HepG2 (cell line): ENCODE results near the gene DLX3. TPM values are rescaled to one million over a fixed set of nuclear protein-coding genes. Genes with fewer than 3 reads are reported as not detected.
A peak's percentile ranks its signal among the peaks of the same experiment; 100 is the strongest.

Source experiments
- ATAC-seq: fragments of 200-7000 bp; cut with Tn5 transposase; 3 replicates; pipeline ENCODE4 v1.9.1; 2020; ENCODE audit warnings: mild to moderate bottlenecking, moderate library complexity
- BruUV-seq: library from RNA; stranded (reverse); fragments of 400-500 nt; replicated peaks from 2 replicates; lab custom pipeline; 2021; lab: Mats Ljungman, UMichigan
- CTCF ChIA-PET: fragments of 300-600 bp; formaldehyde crosslinking; extraction: SDS; loops from one replicate; lab custom pipeline; 2021; ENCODE audit warnings: low total read pairs, inconsistent platforms, low intra/inter-chr PET ratio; lab: Yijun Ruan, JAX
- POLR2A ChIA-PET: fragments of 350-600 bp; sonication (Branson Sonifier 250); formaldehyde crosslinking; loops from one replicate; lab custom pipeline; 2020; ENCODE audit warnings: antibody characterized with exemption, inconsistent platforms; lab: Yijun Ruan, JAX
- DNase-seq: peaks from one replicate; pipeline ENCODE4 v3.0.0-alpha.2; 2015; ENCODE audit warnings: low spot score
- FAIRE-seq: peaks from 3 replicates; lab custom pipeline; 2011; peaks lifted over from hg19 to GRCh38; lab: Jason Lieb, UNC
- H2AFZ ChIP-seq: one replicate; pipeline ENCODE4 v1.6.1; 2011; ENCODE audit warnings: low read length, inconsistent platforms
- H3K27ac ChIP-seq: fragments of 300-600 bp; 3 replicates; pipeline ENCODE4 v1.8.0; 2011; ENCODE audit warnings: mixed run types, mild to moderate bottlenecking, mixed read lengths, low read length, inconsistent platforms; ENCODE audit not compliant: insufficient read depth; ENCODE audit errors: extremely low read length
- H3K27me3 ChIP-seq, 2 experiments: fragments of 200-600 bp in 1 of 2; 2 replicates in 1 of 2; 3 replicates in 1 of 2; pipeline versions ENCODE4 v1.6.0 to v1.8.0; 2011; ENCODE audit warnings: low read length in 2 of 2, mild to moderate bottlenecking in 2 of 2, moderate library complexity in 2 of 2, inconsistent platforms in 1 of 2; ENCODE audit not compliant: insufficient read depth in 2 of 2, control insufficient read depth in 1 of 2
- H3K36me3 ChIP-seq, 2 experiments: fragments of 200-600 bp in 1 of 2; replicated peaks in 1 of 2; 2 replicates in 1 of 2; 3 replicates in 1 of 2; pipeline versions ENCODE4 v1.5.1 to v1.8.0; 2011; ENCODE audit warnings: low read length in 2 of 2, inconsistent platforms in 1 of 2; ENCODE audit not compliant: insufficient read depth in 2 of 2, control insufficient read depth in 1 of 2
- H3K4me1 ChIP-seq: 2 replicates; pipeline ENCODE4 v1.5.1; 2012; ENCODE audit warnings: low read length, inconsistent platforms; ENCODE audit not compliant: insufficient read depth
- H3K4me2 ChIP-seq: 2 replicates; pipeline ENCODE4 v1.6.0; 2011; ENCODE audit warnings: low read depth, low read length, inconsistent platforms
- H3K4me3 ChIP-seq, 3 experiments: fragments of 200-600 bp in 1 of 3; sonication (generic), shearing (Covaris generic) in 1 of 3; replicated peaks in 1 of 3; 2 replicates each; pipeline ENCODE4 v1.5.1; 2011 to 2016; ENCODE audit warnings: low read length in 3 of 3, inconsistent platforms in 2 of 3, low read depth in 2 of 3, mild to moderate bottlenecking in 2 of 3, control low read depth in 1 of 3, mixed read lengths in 1 of 3; ENCODE audit not compliant: insufficient read depth in 1 of 3
- H3K79me2 ChIP-seq: one replicate; pipeline ENCODE4 v1.6.1; 2011; ENCODE audit warnings: low read length, inconsistent platforms; ENCODE audit not compliant: insufficient read depth
- H3K9ac ChIP-seq: 2 replicates; pipeline ENCODE4 v1.6.0; 2011; ENCODE audit warnings: mild to moderate bottlenecking, low read depth, low read length, inconsistent platforms; ENCODE audit not compliant: insufficient read depth
- H3K9me3 ChIP-seq: 2 replicates; pipeline ENCODE4 v1.5.1; 2012; ENCODE audit warnings: mild to moderate bottlenecking, low read length
- H4K20me1 ChIP-seq: 2 replicates; pipeline ENCODE4 v1.6.0; 2011; ENCODE audit warnings: inconsistent platforms, mild to moderate bottlenecking, low read length, moderate library complexity; ENCODE audit not compliant: insufficient read depth
- ASH2L ChIP-seq: fragments of 300-600, 200-600 bp; sonication (generic); IDR thresholded peaks from 2 replicates; pipeline ENCODE4 v1.7.0; 2017; ENCODE audit warnings: low read depth, mild to moderate bottlenecking, moderate library complexity, mixed read lengths, low read length; ENCODE audit not compliant: insufficient read length
- FOXC1 ChIP-seq: sonication (generic); formaldehyde crosslinking; IDR thresholded peaks from 2 replicates; pipeline ENCODE4 v1.8.0; 2022; ENCODE audit warnings: mild to moderate bottlenecking, missing genetic modification reagents, borderline replicate concordance
- GPBP1L1 ChIP-seq: sonication (generic); formaldehyde crosslinking; IDR thresholded peaks from 2 replicates; pipeline ENCODE4 v1.5.0; 2020; ENCODE audit warnings: mild to moderate bottlenecking, missing genetic modification reagents
- KDM2A ChIP-seq: sonication (generic); formaldehyde crosslinking; IDR thresholded peaks from 2 replicates; pipeline ENCODE4 v1.4.0; 2020; ENCODE audit warnings: low read depth, missing genetic modification reagents, borderline replicate concordance
- POLR2A ChIP-seq, 2 experiments: IDR thresholded peaks; 2 replicates each; pipeline ENCODE4 v1.6.1; 2011; ENCODE audit warnings: low read depth in 2 of 2, low read length in 2 of 2, mild to moderate bottlenecking in 1 of 2, moderate library complexity in 1 of 2; ENCODE audit not compliant: insufficient read depth in 1 of 2
- SRSF1 ChIP-seq: fragments of 200-400 bp; formaldehyde crosslinking; optimal IDR thresholded peaks from 2 replicates; pipeline ENCODE3; 2017; ENCODE audit warnings: mild to moderate bottlenecking, low read depth, low read length, moderate library complexity
- SYNCRIP ChIP-seq: fragments of 200-400 bp; formaldehyde crosslinking; IDR thresholded peaks from 2 replicates; pipeline ENCODE4 v1.6.1; 2018; ENCODE audit warnings: mild to moderate bottlenecking, low read depth, low read length; ENCODE audit not compliant: insufficient read depth
- TBX2 ChIP-seq: sonication (generic); formaldehyde crosslinking; IDR thresholded peaks from 2 replicates; pipeline ENCODE4 v1.5.0; 2020; ENCODE audit warnings: missing genetic modification reagents, mild to moderate bottlenecking, borderline replicate concordance
- TEAD3 ChIP-seq: optimal IDR thresholded peaks from 2 replicates; pipeline ENCODE3; 2016; ENCODE audit warnings: borderline replicate concordance
- TFAP4 ChIP-seq: sonication (generic); IDR thresholded peaks from 2 replicates; pipeline ENCODE4 v1.6.1; 2016; ENCODE audit warnings: low read depth, borderline replicate concordance
- ZNF777 ChIP-seq: sonication (generic); formaldehyde crosslinking; IDR thresholded peaks from 2 replicates; pipeline ENCODE4 v1.4.0; 2020; ENCODE audit warnings: missing genetic modification reagents
- ZNF891 ChIP-seq: sonication (generic); formaldehyde crosslinking; IDR thresholded peaks from 2 replicates; pipeline ENCODE4 v1.5.0; 2020; ENCODE audit warnings: mild to moderate bottlenecking, missing genetic modification reagents
- WGBS: methylation state at CpG from one replicate; pipeline ENCODE4 v1.1.6; 2017; ENCODE audit warnings: low lambda C conversion rate; 5-methylcytosine and 5-hydroxymethylcytosine counted together
- in situ Hi-C: cut with HindIII; loops from 2 replicates; pipeline ENCODE4 v1.10.0; 2017; ENCODE audit warnings: low pct_unique_long_range_greater_than_20kb; ENCODE audit not compliant: extremely low pct_ligation_motif_present
- intact Hi-C: fragments of 100-400 bp; cut with micrococcal nuclease; formaldehyde crosslinking; loops from one replicate; pipeline ENCODE4 v1.10.0; 2022; ENCODE audit not compliant: unreplicated experiment
- polyA plus RNA-seq, 8 experiments: library from polyadenylated mRNA; depleted of rRNA in 3 of 8; stranded (reverse) in 7 of 8; unstranded in 1 of 8; fragments of >200 nt; fragmentation: Illumina TruSeq in 4 of 8; extraction: Trizol in 4 of 8; gene quantifications; 2 replicates each; pipeline versions ENCODE4 v1.2.1 to v1.2.3, GENCODE V29; 2011 to 2016; ENCODE audit warnings: low read depth in 4 of 8, missing spikeins in 1 of 8, mixed read lengths in 1 of 8; ENCODE audit not compliant: insufficient read depth in 1 of 8
- total RNA-seq, 5 experiments: library from RNA; depleted of rRNA; stranded (reverse); fragments of >200 nt; fragmentation: Illumina TruSeq; extraction: Trizol; gene quantifications; 2 replicates each; pipeline ENCODE4 v1.2.3, GENCODE V29; 2016; ENCODE audit warnings: low read depth in 1 of 5

DLX3 gene
- total and polyA plus RNA-seq, 2 of the 13 experiments (the other 11 are each of a cell fraction or from before 2014, with no cell fraction given), result 0.03 TPM; not detected in 1

- Histone ChIP-seq H3K9ac (no peak overlapping the region), H3K4me1 (no peaks in the 10 kb centered on the region), H3K27me3 (peaks cover 0 to 7% of the 10 kb centered on the region in 2 experiments; a peak in 2 of 5 replicates), H4K20me1 (no peaks in the 10 kb centered on the region), H3K4me3 (no peak overlapping the region), H3K79me2 (no peaks in the 10 kb centered on the region), H3K9me3 (no peaks in the 10 kb centered on the region), H3K4me2 (no peak overlapping the region), H3K36me3 (no peaks in the 10 kb centered on the region), H3K27ac (no peak overlapping the region), H2AFZ (no peak overlapping the region)
- 26% methylated on average over 11 of the region's 20 CpGs for WGBS
- intact Hi-C loops, result loop anchor here (1.0 to 2.0 kb wide), 3 partner anchors 29 to 59 kb away; partner anchors contain the start of gene ITGA3
- DNase-seq (no peak), ATAC-seq (0 out of 3 replicates have a peak, but pooled peaks have one; percentile 10), FAIRE-seq (no peak)
- ChIA-PET CTCF (interaction anchor here (2.0 to 4.9 kb wide), 3 partner anchors 51 to 66 kb away, joined by 6 to 71 read pairs (median 16); partner anchors contain the start of gene PDK2), POLR2A (no interaction called here)
- no TSS peak for BruUV-seq
- in situ Hi-C loops, result loop anchor here (5.0 kb wide), 1 partner anchor 59 kb away; no protein-coding TSS in a partner anchor
- no peak for TF ChIP-seq FOXC1 (CRISPR knock-in tag)
- TF ChIP-seq ZNF777, result no peak
- peak; percentile 54 for TF ChIP-seq TEAD3 (CRISPR knock-in tag)
Observed at GRCh38 chr17:50027881-50028735, 33.1 kb upstream of the DLX3 start.

GRCh38 chr17:50027172-50027880, 32.3 kb upstream of the DLX3 start:
- peak overlapping the region; percentile 2; the same call in 1 of the 2 replicates for H3K4me2 ChIP-seq
- FAIRE-seq (no peak), DNase-seq (no peak), ATAC-seq (peak; percentile 63)
- in situ Hi-C loops (loop anchor here (5.0 kb wide), 1 partner anchor 60 kb away; no protein-coding TSS in a partner anchor), intact Hi-C loops (loop anchor here (1.0 to 2.0 kb wide), 3 partner anchors 29 to 60 kb away; partner anchors contain the start of gene ITGA3)
- peaks cover 7% of the 10 kb centered on the region for H3K4me1 ChIP-seq
- ChIA-PET CTCF (interaction anchor here (1.0 to 4.9 kb wide), 5 partner anchors 52 to 67 kb away, joined by 3 to 71 read pairs (median 6); partner anchors contain the start of gene PDK2), POLR2A (no interaction called here)
- no peak overlapping the region for H2AFZ ChIP-seq
- no peaks in the 10 kb centered on the region for H3K9me3 ChIP-seq
- H4K20me1 ChIP-seq, result no peaks in the 10 kb centered on the region
- WGBS, result 7% methylated on average over 18 of the region's 27 CpGs
- no peak overlapping the region for H3K4me3 ChIP-seq
- H3K36me3 ChIP-seq, result no peaks in the 10 kb centered on the region
- H3K9ac ChIP-seq, result no peak overlapping the region
- no peaks in the 10 kb centered on the region for H3K79me2 ChIP-seq
- H3K27me3 ChIP-seq, result peaks cover 0 to 7% of the 10 kb centered on the region in 2 experiments; a peak in 2 of 5 replicates
- H3K27ac ChIP-seq, result no peak overlapping the region
- no TSS peak for BruUV-seq
- TF ChIP-seq TBX2 (CRISPR knock-in tag), result 0 out of 2 replicates have a peak, but pooled peaks have one; percentile 13
- peak; percentile 34 for TF ChIP-seq SRSF1
- TF ChIP-seq TFAP4, result peak; percentile 13; the same call in 1 of the 2 replicates
- TF ChIP-seq GPBP1L1 (CRISPR knock-in tag), result no peak
- TF ChIP-seq KDM2A (CRISPR knock-in tag), result peak; percentile 9; the same call in 1 of the 2 replicates
- TF ChIP-seq ASH2L, result peak; percentile 1
- peak; percentile 29; the same call in 1 of the 2 replicates for TF ChIP-seq ZNF891 (CRISPR knock-in tag)
- TF ChIP-seq POLR2A (IDR thresholded peaks at IDR 0.05; ENCODE audit: insufficient read depth in 1 of 2, low read depth in 2 of 2, low read length in 2 of 2), result no peak
- TF ChIP-seq SYNCRIP, result no peak
